ENCODE results near the gene SATB1.
A peak's percentile ranks its signal among the peaks of the same experiment; 100 is the strongest.

SATB1 gene

GRCh38 chr3:18444595-18445400, 19.7 kb upstream of the SATB1 start:
- TF ChIP-seq CTCF (conservative IDR thresholded peaks at IDR 0.05; ENCODE audit: low read depth, low read length): no peak
- no peaks in the 10 kb centered on the region for H3K79me2 ChIP-seq (ENCODE audit: insufficient read depth, low read depth)
- no peak overlapping the region for H3K27ac ChIP-seq
- H3K9ac ChIP-seq: no peak overlapping the region
- H3K27me3 ChIP-seq (ENCODE audit: insufficient read depth, low read depth): no peaks in the 10 kb centered on the region
- H2AFZ ChIP-seq (ENCODE audit: low read depth): peak overlapping the region; percentile 78
- no peaks in the 10 kb centered on the region for H3K36me3 ChIP-seq (ENCODE audit: insufficient read depth)
- no peak overlapping the region for H3K4me3 ChIP-seq (IDR thresholded peaks at IDR 0.05; ENCODE audit: insufficient read depth, low read depth, low read length)
- no peaks in the 10 kb centered on the region for H3K4me1 ChIP-seq (ENCODE audit: low read depth, poor library complexity, severe bottlenecking)
- H4K20me1 ChIP-seq (ENCODE audit: insufficient read depth): no peaks in the 10 kb centered on the region
- peak overlapping the region; percentile 42; the same call in 1 of the 2 replicates for H3K4me2 ChIP-seq

- no peaks in the 10 kb centered on the region for H3K36me3 ChIP-seq (ENCODE audit: insufficient read depth)
- no peaks in the 10 kb centered on the region for H3K79me2 ChIP-seq (ENCODE audit: insufficient read depth, low read depth)
- H3K9ac ChIP-seq: no peak overlapping the region
- no peak for TF ChIP-seq CTCF (conservative IDR thresholded peaks at IDR 0.05; ENCODE audit: low read depth, low read length)
- no peaks in the 10 kb centered on the region for H4K20me1 ChIP-seq (ENCODE audit: insufficient read depth)
- H3K27ac ChIP-seq: no peak overlapping the region
- peak overlapping the region; percentile 78 for H2AFZ ChIP-seq (ENCODE audit: low read depth)
- no peaks in the 10 kb centered on the region for H3K4me1 ChIP-seq (ENCODE audit: low read depth, poor library complexity, severe bottlenecking)
- no peak overlapping the region for H3K4me3 ChIP-seq (IDR thresholded peaks at IDR 0.05; ENCODE audit: insufficient read depth, low read depth, low read length)
- H3K27me3 ChIP-seq (ENCODE audit: insufficient read depth, low read depth): no peaks in the 10 kb centered on the region
- peak overlapping the region; percentile 42; the same call in 1 of the 2 replicates for H3K4me2 ChIP-seq
Measured at GRCh38 chr3:18443665-18444594, 18.8 kb upstream of the SATB1 start.

GRCh38 chr3:18442756-18443664, 17.9 kb upstream of the SATB1 start:
- H3K4me3 ChIP-seq (IDR thresholded peaks at IDR 0.05; ENCODE audit: insufficient read depth, low read depth, low read length): no peak overlapping the region
- H2AFZ ChIP-seq (ENCODE audit: low read depth): no peak overlapping the region

More at GRCh38 chr3:18442756-18443664, 17.9 kb upstream of the SATB1 start:
- no peaks in the 10 kb centered on the region for H3K4me1 ChIP-seq (ENCODE audit: low read depth, poor library complexity, severe bottlenecking)
- H3K9ac ChIP-seq: no peak overlapping the region
- no peak overlapping the region for H3K4me2 ChIP-seq
- TF ChIP-seq CTCF (conservative IDR thresholded peaks at IDR 0.05; ENCODE audit: low read depth, low read length): no peak
- no peaks in the 10 kb centered on the region for H3K36me3 ChIP-seq (ENCODE audit: insufficient read depth)
- no peaks in the 10 kb centered on the region for H4K20me1 ChIP-seq (ENCODE audit: insufficient read depth)
- H3K27me3 ChIP-seq (ENCODE audit: insufficient read depth, low read depth): no peaks in the 10 kb centered on the region
- H3K79me2 ChIP-seq (ENCODE audit: insufficient read depth, low read depth): no peaks in the 10 kb centered on the region
- H3K27ac ChIP-seq: no peak overlapping the region

Data from KMS-11 (cell line).